AG09319 (cell line): Measurements from ENCODE around the gene ZBTB8A.

Source experiments
- DNase-seq: peaks from one replicate; pipeline ENCODE4 v3.0.0-alpha.2; 2010; ENCODE audit warnings: low read depth; ENCODE audit errors: extremely low read depth
- CTCF ChIP-seq: IDR thresholded peaks from 2 replicates; pipeline ENCODE4 v1.5.1; 2011; ENCODE audit warnings: low read depth, mild to moderate bottlenecking, inconsistent platforms, low read length, moderate library complexity

Gene ZBTB8A

GRCh38 chr1:32498751-32499150, 40.5 kb upstream of the ZBTB8A start:
- TF ChIP-seq CTCF = no peak
- no peak for DNase-seq

- no peak for DNase-seq
- no peak for TF ChIP-seq CTCF
Observed at GRCh38 chr1:32500387-32501209, 38.6 kb upstream of the ZBTB8A start.

- no peak for TF ChIP-seq CTCF
- no peak for DNase-seq
Observed at GRCh38 chr1:32501865-32502264, 37.4 kb upstream of the ZBTB8A start.

GRCh38 chr1:32503153-32503552, 36.1 kb upstream of the ZBTB8A start:
- no peak for TF ChIP-seq CTCF

GRCh38 chr1:32507021-32507420, 32.2 kb upstream of the ZBTB8A start:
- DNase-seq = no peak
- no peak for TF ChIP-seq CTCF

More at GRCh38 chr1:32503153-32503552, 36.1 kb upstream of the ZBTB8A start:
- no peak for DNase-seq

- TF ChIP-seq CTCF = no peak
- no peak for DNase-seq
Observed at GRCh38 chr1:32508761-32509160, 30.5 kb upstream of the ZBTB8A start.

- no peak for TF ChIP-seq CTCF
- DNase-seq = no peak
Observed at GRCh38 chr1:32509939-32510338, 29.3 kb upstream of the ZBTB8A start.
